Thoracic aorta (tissue), 2 donors: Measurements from ENCODE around the gene ITPR2. TPM values are rescaled to one million over a fixed set of nuclear protein-coding genes. Genes with fewer than 3 reads are reported as not detected.

Experiments
- ATAC-seq: fragments of 150-250 bp; one replicate; pipeline ENCODE4 v1.8.0; 2017; ENCODE audit warnings: low read depth; ENCODE audit not compliant: insufficient number of reproducible peaks, low FRiP score
- DNase-seq: peaks from one replicate; pipeline ENCODE4 v3.0.0-alpha.2; 2020; ENCODE audit warnings: low spot score
- H3K27ac ChIP-seq, 2 donors: fragments of 200-600 bp; sonication (generic); 1 replicate in 1 of 2; 2 replicates in 1 of 2; pipeline ENCODE4 v1.5.1; 2016; ENCODE audit warnings: mild to moderate bottlenecking in 2 of 2, moderate library complexity in 2 of 2
- H3K27me3 ChIP-seq: fragments of 200-600 bp; sonication (generic); replicated peaks from 2 replicates; pipeline ENCODE4 v1.6.0; 2016; ENCODE audit warnings: mild to moderate bottlenecking; ENCODE audit not compliant: insufficient read depth
- H3K36me3 ChIP-seq: fragments of 200-600 bp; sonication (generic); one replicate; pipeline ENCODE4 v1.5.1; 2016
- H3K4me1 ChIP-seq, 2 donors: fragments of 200-600 bp; sonication (generic); 1 replicate in 1 of 2; 2 replicates in 1 of 2; pipeline versions ENCODE4 v1.5.1 to v1.6.0; 2016; ENCODE audit warnings: low read depth in 2 of 2, mild to moderate bottlenecking in 1 of 2; ENCODE audit not compliant: control insufficient read depth in 1 of 2
- H3K4me3 ChIP-seq: fragments of 200-600 bp; sonication (generic); 2 replicates; pipeline ENCODE4 v1.5.1; 2016; ENCODE audit warnings: mild to moderate bottlenecking
- H3K9me3 ChIP-seq: fragments of 200-600 bp; sonication (generic); 2 replicates; pipeline ENCODE4 v1.5.1; 2016
- CTCF ChIP-seq: fragments of 200-600 bp; sonication (generic); IDR thresholded peaks from one replicate; pipeline ENCODE4 v1.5.1; 2019; ENCODE audit warnings: antibody characterized with exemption
- total RNA-seq, 2 donors: library from RNA; depleted of rRNA; stranded (reverse); fragments of >200 nt; gene quantifications; one replicate each; pipeline versions ENCODE4 v1.1.0 to v1.2.3, GENCODE V29; 2016

The ITPR2 gene
- total RNA-seq, 2 donors from 2014 or later, result 28.3 to 86.3 TPM

GRCh38 chr12:26771861-26772260 is 61.1 kb downstream of the ITPR2 start:
- no peak overlapping the region for H3K27ac ChIP-seq
- no peak overlapping the region for H3K4me3 ChIP-seq
- peaks cover under 1% of the 10 kb centered on the region for H3K9me3 ChIP-seq
- peaks cover 0 to 5% of the 10 kb centered on the region in 2 donors for H3K4me1 ChIP-seq
- no peak for TF ChIP-seq CTCF
- no peak for ATAC-seq
- no peak for DNase-seq
- no peaks in the 10 kb centered on the region for H3K36me3 ChIP-seq
- no peaks in the 10 kb centered on the region for H3K27me3 ChIP-seq

GRCh38 chr12:26770239-26771070 is 62.5 kb downstream of the ITPR2 start:
- Histone ChIP-seq H3K36me3 (no peaks in the 10 kb centered on the region), H3K4me3 (no peak overlapping the region), H3K27ac (no peak overlapping the region), H3K27me3 (no peaks in the 10 kb centered on the region), H3K9me3 (no peaks in the 10 kb centered on the region), H3K4me1 (peaks cover 0 to 5% of the 10 kb centered on the region in 2 donors)
- no peak for DNase-seq
- ATAC-seq, result no peak
- no peak for TF ChIP-seq CTCF

- Histone ChIP-seq H3K27ac (no peak overlapping the region), H3K4me1 (peaks cover 0 to 5% of the 10 kb centered on the region in 2 donors), H3K4me3 (no peak overlapping the region), H3K36me3 (no peaks in the 10 kb centered on the region), H3K27me3 (no peaks in the 10 kb centered on the region), H3K9me3 (no peaks in the 10 kb centered on the region)
- no peak for TF ChIP-seq CTCF
- ATAC-seq, result no peak
- no peak for DNase-seq
These were observed 63.4 kb downstream of the ITPR2 start for GRCh38 chr12:26769611-26770010.

GRCh38 chr12:26768611-26769603 is 64.1 kb downstream of the ITPR2 start:
- H3K9me3 ChIP-seq, result no peaks in the 10 kb centered on the region
- ATAC-seq (no peak), DNase-seq (no peak)

More at GRCh38 chr12:26768611-26769603, 64.1 kb downstream of the ITPR2 start:
- Histone ChIP-seq H3K4me1 (peaks cover 0 to 5% of the 10 kb centered on the region in 2 donors), H3K4me3 (no peak overlapping the region), H3K27ac (no peak overlapping the region), H3K27me3 (no peaks in the 10 kb centered on the region), H3K36me3 (no peaks in the 10 kb centered on the region)
- TF ChIP-seq CTCF, result no peak
